ENCODE results near the gene MARCHF9. TPM values are rescaled to one million over a fixed set of nuclear protein-coding genes. Genes with fewer than 3 reads are reported as not detected.
A peak's percentile ranks its signal among the peaks of the same experiment; 100 is the strongest.

Gene MARCHF9
- total RNA-seq: 10 to 100 TPM; 25.4 to 28.4 (median 26.0) TPM
- total RNA-seq (2013): 24.8 TPM

GRCh38 chr12:57754411-57755193 is at the start of gene MARCHF9:
Gene MARCHF9, plus strand, starts transcription at chr12:57755103. Its CDS starts 426 bp downstream, at chr12:57755529.
- Histone ChIP-seq H3K27ac (ENCODE audit: low read length) (peak within 1 kb of the TSS; percentile 85), H3K4me3 (ENCODE audit: low read length) (peak within 1 kb of the TSS; percentile 50), H3K9me3 (ENCODE audit: control insufficient read depth, insufficient read depth, low read length) (no peaks in the 10 kb centered on the region), H3K4me1 (ENCODE audit: control insufficient read depth, insufficient read depth, low read length) (peaks cover 44% of the 10 kb centered on the region), H3K36me3 (ENCODE audit: control insufficient read depth, insufficient read depth, low read length) (peaks cover 12% of the 10 kb centered on the region), H3K27me3 (ENCODE audit: control insufficient read depth, insufficient read depth, low read length) (no peaks in the 10 kb centered on the region)
- DNase-seq (peak; percentile 48 to 92), ATAC-seq (peak in 1 of 3 donors; percentile 9)
- H3K4me3 Mint-ChIP-seq: peak within 1 kb of the TSS; percentile 97
- WGBS (ENCODE audit: insufficient coverage): under 1% methylated on average over 36 of the region's 41 CpGs
- H3K36me3 Mint-ChIP-seq: no peaks in the 10 kb centered on the region
- H3K9me3 Mint-ChIP-seq: no peaks in the 10 kb centered on the region
- H3K27me3 Mint-ChIP-seq (ENCODE audit: low read depth in 2 of 2): no peaks in the 10 kb centered on the region
- no peak for TF ChIP-seq CTCF (IDR thresholded peaks at IDR 0.05)
- peaks cover 49 to 59% of the 10 kb centered on the region in 2 donors for H3K4me1 Mint-ChIP-seq
- H3K27ac Mint-ChIP-seq: peak within 1 kb of the TSS; percentile 91 to 92
- intact Hi-C loops (cut with micrococcal nuclease): no loop called here

GRCh38 chr12:57707250-57707649 is 47.7 kb upstream of the MARCHF9 start:
- H3K4me3 ChIP-seq (ENCODE audit: low read length): no peak overlapping the region
- DNase-seq (no peak), ATAC-seq (no peak)
- peaks cover 4% of the 10 kb centered on the region for H3K9me3 ChIP-seq (ENCODE audit: control insufficient read depth, insufficient read depth, low read length)
- no peak for TF ChIP-seq CTCF (IDR thresholded peaks at IDR 0.05)
- Mint-ChIP-seq H3K27me3 (ENCODE audit: low read depth in 2 of 2) (no peaks in the 10 kb centered on the region), H3K4me1 (no peaks in the 10 kb centered on the region), H3K4me3 (no peak overlapping the region), H3K9me3 (no peaks in the 10 kb centered on the region), H3K36me3 (peaks cover 15% of the 10 kb centered on the region), H3K27ac (no peak overlapping the region)
- H3K36me3 ChIP-seq (ENCODE audit: control insufficient read depth, insufficient read depth, low read length): peaks cover 37% of the 10 kb centered on the region
- H3K27ac ChIP-seq (ENCODE audit: low read length): no peak overlapping the region
- WGBS (ENCODE audit: insufficient coverage): 97% methylated on average over 3 of the region's 3 CpGs
- no peaks in the 10 kb centered on the region for H3K4me1 ChIP-seq (ENCODE audit: control insufficient read depth, insufficient read depth, low read length)
- intact Hi-C loops (cut with micrococcal nuclease): no loop called here
- no peaks in the 10 kb centered on the region for H3K27me3 ChIP-seq (ENCODE audit: control insufficient read depth, insufficient read depth, low read length)

GRCh38 chr12:57708296-57708695 is 46.6 kb upstream of the MARCHF9 start:
- intact Hi-C loops (cut with micrococcal nuclease): no loop called here
- no peaks in the 10 kb centered on the region for H3K9me3 Mint-ChIP-seq
- peaks cover 36% of the 10 kb centered on the region for H3K36me3 ChIP-seq (ENCODE audit: control insufficient read depth, insufficient read depth, low read length)
- no peaks in the 10 kb centered on the region for H3K4me1 ChIP-seq (ENCODE audit: control insufficient read depth, insufficient read depth, low read length)
- H3K27ac Mint-ChIP-seq: no peak overlapping the region
- no peaks in the 10 kb centered on the region for H3K27me3 Mint-ChIP-seq (ENCODE audit: low read depth in 2 of 2)
- H3K36me3 Mint-ChIP-seq: peaks cover 8% of the 10 kb centered on the region
- H3K4me3 ChIP-seq (ENCODE audit: low read length): no peak overlapping the region
- no peaks in the 10 kb centered on the region for H3K27me3 ChIP-seq (ENCODE audit: control insufficient read depth, insufficient read depth, low read length)
- H3K9me3 ChIP-seq (ENCODE audit: control insufficient read depth, insufficient read depth, low read length): peaks cover 4% of the 10 kb centered on the region
- H3K4me3 Mint-ChIP-seq: no peak overlapping the region
- DNase-seq: no peak
- H3K4me1 Mint-ChIP-seq: no peaks in the 10 kb centered on the region
- WGBS (ENCODE audit: insufficient coverage): 100% methylated on average over 1 of the region's 2 CpGs
- TF ChIP-seq CTCF (IDR thresholded peaks at IDR 0.05): no peak
- H3K27ac ChIP-seq (ENCODE audit: low read length): no peak overlapping the region
- no peak for ATAC-seq
